Right lobe of liver (tissue), 4 donors: ENCODE results near the gene WNT8B.

ENCODE experiments used
- CTCF ChIP-seq, 4 donors: fragments of 200-600 bp in 3 of 4; fragments of 450-650 bp in 1 of 4; IDR thresholded peaks; one replicate each; pipeline versions ENCODE4 v1.5.1 to v1.8.0; 2016 to 2022; ENCODE audit warnings: antibody characterized with exemption in 4 of 4, mild to moderate bottlenecking in 2 of 4
- POLR2A ChIP-seq: fragments of 450-650 bp; IDR thresholded peaks from one replicate; pipeline ENCODE4 v1.6.1; 2017; ENCODE audit warnings: antibody characterized with exemption, mild to moderate bottlenecking
- donor health status: DM: no; HTN: no; CAD: no.
- donor health status: DM: no; HTN: no; CAD: no.
- donor health status: DM: no; HTN: yes; CAD: no.

DNA sequence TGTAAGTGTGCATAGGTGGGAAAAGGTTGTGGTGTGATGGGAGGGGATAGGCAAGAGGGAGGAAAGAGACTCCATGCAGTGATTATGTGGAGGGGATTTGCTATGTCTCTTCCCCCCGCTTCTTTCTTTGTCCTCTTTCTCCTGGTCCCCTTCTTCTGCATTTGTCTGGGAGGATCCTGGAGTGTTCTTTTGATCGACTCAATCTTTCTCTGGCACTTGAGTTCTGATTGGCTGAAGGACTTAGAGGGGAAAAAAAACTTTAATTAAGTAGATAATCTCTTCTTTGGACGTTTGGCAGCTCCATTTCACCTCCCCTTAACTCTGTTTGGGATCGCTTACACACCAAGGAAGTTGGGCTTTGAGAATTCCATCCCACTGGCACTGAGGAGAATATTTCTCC is at the start of gene WNT8B:
- TF ChIP-seq CTCF (IDR thresholded peaks at IDR 0.05) = no peak
- no peak for TF ChIP-seq POLR2A
